Heart right ventricle (tissue), 16 donors: ENCODE results near the gene VAV1. TPM values are rescaled to one million over a fixed set of nuclear protein-coding genes. Genes with fewer than 3 reads are reported as not detected.

Experiments used
- ATAC-seq, 8 donors: fragments of 200-7000 bp; cut with Tn5 transposase; one replicate each; pipeline ENCODE4 v1.9.1; 2020; ENCODE audit warnings: mild to moderate bottlenecking in 8 of 8, moderate library complexity in 8 of 8, moderate number of reproducible peaks in 1 of 8
- DNase-seq, 2 donors: peaks; one replicate each; pipeline ENCODE4 v3.0.0-alpha.2; 2020
- H3K27ac ChIP-seq, 10 donors: fragments of 200-600 bp; sonication (generic) in 2 of 10; one replicate each; pipeline versions ENCODE4 v1.5.0 to v1.8.0; 2020 to 2022; ENCODE audit warnings: mild to moderate bottlenecking in 3 of 10
- H3K27me3 ChIP-seq, 7 donors: fragments of 200-600 bp; one replicate each; pipeline ENCODE4 v1.8.0; 2021 to 2022; ENCODE audit warnings: mild to moderate bottlenecking in 2 of 7
- H3K36me3 ChIP-seq, 9 donors: fragments of 200-600 bp; sonication (generic) in 1 of 9; one replicate each; pipeline versions ENCODE4 v1.5.0 to v1.8.0; 2020 to 2022; ENCODE audit warnings: mild to moderate bottlenecking in 2 of 9
- H3K4me1 ChIP-seq, 9 donors: fragments of 200-600 bp; sonication (generic) in 1 of 9; one replicate each; pipeline versions ENCODE4 v1.5.0 to v1.8.0; 2020 to 2022; ENCODE audit warnings: mild to moderate bottlenecking in 4 of 9
- H3K4me3 ChIP-seq, 10 donors: fragments of 200-600 bp; sonication (generic) in 2 of 10; one replicate each; pipeline versions ENCODE4 v1.5.0 to v1.8.0; 2020 to 2022; ENCODE audit warnings: mild to moderate bottlenecking in 7 of 10, moderate library complexity in 2 of 10
- H3K9me3 ChIP-seq, 11 donors: fragments of 200-600 bp in 10 of 11; sonication (generic) in 2 of 11; one replicate each; pipeline versions ENCODE4 v1.5.0 to v1.8.0; 2013 to 2022; ENCODE audit warnings: mild to moderate bottlenecking in 2 of 11, control low read depth in 1 of 11, moderate library complexity in 1 of 11
- CTCF ChIP-seq, 9 donors: fragments of 200-600 bp; sonication (generic) in 2 of 9; IDR thresholded peaks; one replicate each; pipeline versions ENCODE4 v1.5.0 to v1.8.0; 2021 to 2022; ENCODE audit warnings: antibody characterized with exemption in 9 of 9, mild to moderate bottlenecking in 5 of 9, moderate library complexity in 1 of 9
- WGBS, 2 donors: extraction: QIAGEN DNeasy Blood & Tissue Kit; methylation state at CpG; one replicate each; pipeline ENCODE4 v1.1.7; 2013; ENCODE audit warnings: inconsistent platforms in 1 of 2; 5-methylcytosine and 5-hydroxymethylcytosine counted together
- intact Hi-C, 10 donors: fragments of 100-400 bp; cut with DNase I; formaldehyde crosslinking; loops; one replicate each; pipeline versions ENCODE4 v1.11.1 to v1.14.2; 2022
- polyA plus RNA-seq, 2 donors: library from polyadenylated mRNA; stranded (reverse); fragments of 200-250 nt; gene quantifications; one replicate each; pipeline ENCODE4 v1.2.3, GENCODE V29; 2013
- total RNA-seq, 10 donors: library from RNA; stranded (reverse); fragmentation: NEBNext Ultra II Directional in 3 of 10; extraction: Animal tissue kit (Norgen Biotek cat#: 25700) in 3 of 10; gene quantifications; one replicate each; pipeline versions ENCODE4 v1.2.1 to v1.2.4, GENCODE V29; 2021 to 2023
- donor health status: Arrhythmogenic right ventricular cardiomyopathy.
- donor health status: ischemic (EF 13 %, LVEDD 7.1; RV severe dilation, severe dysfunction).
- donor health status: healthy with polysubstance abuse.
- donor health status: DM: no; HTN: yes; CAD: no.
- donor health status: DM: no; HTN: no; CAD: no.
- donor health status: ischemic (EF 25% LVEDD 6.9; RV normal size, moderate dysfunction).
- donor health status: ischemic (EF 25% LVEDD 5.7; RV mildly dilated, moderate dysfunction).
- donor health status: healthy.
- donor health status: DM: yes; HTN: yes; CAD: no.
- donor health status: Ischemic cardiomyopathy.
- donor health status: ischemic (EF 35%, LVEDD 5.7; RV mildly dilated, moderate dysfunction).
- donor health status: nonischemic (EF 11% LVEDD 7.7; RV severe dilation, severe dysfunction).
- donor health status: DM: yes; HTN: yes; CAD: no.
- donor health status: PGD.
- donor health status: ischemic (EF 29% LVEDD 5.4; RV normal size, mild dysfunction).
- donor health status: nonischemic (EF 23%, LVEDD 6.1; RV moderate dilation, normal function).

The VAV1 gene
- total and polyA plus RNA-seq, 12 donors: 0.45 to 11.0 (median 1.4) TPM

- Histone ChIP-seq H3K4me3 (no peak overlapping the region), H3K36me3 (peaks cover 0 to 86% (median 0%) of the 10 kb centered on the region in 9 donors), H3K27me3 (peaks cover 0 to 29% (median 8%) of the 10 kb centered on the region in 7 donors), H3K27ac (no peak overlapping the region), H3K4me1 (peaks cover 0 to 10% (median 0%) of the 10 kb centered on the region in 9 donors), H3K9me3 (peaks cover 0 to 4% (median 0%) of the 10 kb centered on the region in 11 donors)
- no peak for ATAC-seq
- intact Hi-C loops: no loop called here
- WGBS, 2 donors: 60 to 84% methylated on average over 1 of the region's 1 CpG
- no peak for DNase-seq
- no peak for TF ChIP-seq CTCF (IDR thresholded peaks at IDR 0.05)
Observed at GRCh38 chr19:6832412-6832811, 59.9 kb downstream of the VAV1 start.

- intact Hi-C loops: no loop called here
- Histone ChIP-seq H3K4me3 (no peak overlapping the region), H3K27ac (no peak overlapping the region), H3K36me3 (peaks cover 0 to 85% (median 0%) of the 10 kb centered on the region in 9 donors), H3K27me3 (peaks cover 0 to 25% (median 8%) of the 10 kb centered on the region in 7 donors), H3K9me3 (peaks cover 0 to 4% (median 0%) of the 10 kb centered on the region in 11 donors), H3K4me1 (peaks cover 0 to 10% (median 0%) of the 10 kb centered on the region in 9 donors)
- no peak for TF ChIP-seq CTCF (IDR thresholded peaks at IDR 0.05)
- DNase-seq (no peak), ATAC-seq (no peak)
- 87 to 88% methylated on average over 16 of the region's 16 CpGs for WGBS, 2 donors
Observed at GRCh38 chr19:6833166-6833790, 60.8 kb downstream of the VAV1 start.

- no peak for TF ChIP-seq CTCF (IDR thresholded peaks at IDR 0.05)
- DNase-seq (no peak), ATAC-seq (no peak)
- intact Hi-C loops: no loop called here
- Histone ChIP-seq H3K36me3 (peaks cover 0 to 84% (median 0%) of the 10 kb centered on the region in 9 donors), H3K9me3 (peaks cover 0 to 4% (median 0%) of the 10 kb centered on the region in 11 donors), H3K4me3 (no peak overlapping the region), H3K4me1 (peaks cover 0 to 10% (median 0%) of the 10 kb centered on the region in 9 donors), H3K27me3 (peaks cover 0 to 20% (median 6%) of the 10 kb centered on the region in 7 donors), H3K27ac (no peak overlapping the region)
- WGBS, 2 donors: 94 to 97% methylated on average over 2 of the region's 2 CpGs
Observed at GRCh38 chr19:6834433-6834832, 61.9 kb downstream of the VAV1 start.

- Histone ChIP-seq H3K36me3 (peaks cover 0 to 82% (median 0%) of the 10 kb centered on the region in 9 donors), H3K9me3 (peaks cover 0 to 4% (median 0%) of the 10 kb centered on the region in 11 donors), H3K27me3 (peaks cover 0 to 20% (median 6%) of the 10 kb centered on the region in 7 donors), H3K27ac (no peak overlapping the region), H3K4me1 (peaks cover 0 to 10% (median 0%) of the 10 kb centered on the region in 9 donors), H3K4me3 (no peak overlapping the region)
- DNase-seq (no peak), ATAC-seq (no peak)
- intact Hi-C loops: loop anchor here in 1 of 10 donors (5.0 kb wide), 1 partner anchor 53 kb away; no protein-coding TSS in a partner anchor
- WGBS, 2 donors: 89 to 92% methylated on average over 3 of the region's 3 CpGs
- no peak for TF ChIP-seq CTCF (IDR thresholded peaks at IDR 0.05)
Observed at GRCh38 chr19:6835501-6835900, 63.0 kb downstream of the VAV1 start.
